Mesendoderm (in vitro differentiated cells): ENCODE measurements around the gene HDHD5.

Experiments used
- DNase-seq: peaks from one replicate; pipeline ENCODE4 v3.0.0; 2013
- H2AK5ac ChIP-seq: 2 replicates; pipeline ENCODE4 v1.6.1; 2013; ENCODE audit warnings: low read length, inconsistent platforms
- H2BK120ac ChIP-seq: 2 replicates; pipeline ENCODE4 v1.6.1; 2013; ENCODE audit warnings: low read depth, mild to moderate bottlenecking, low read length, moderate library complexity, mixed read lengths
- H2BK15ac ChIP-seq: replicated peaks from 2 replicates; pipeline ENCODE4 v1.6.1; 2013; ENCODE audit warnings: low read depth, mild to moderate bottlenecking, moderate library complexity
- H2BK5ac ChIP-seq: 2 replicates; pipeline ENCODE4 v1.6.1; 2013; ENCODE audit warnings: low read length, inconsistent platforms
- H3K18ac ChIP-seq: 2 replicates; pipeline ENCODE4 v1.6.1; 2013; ENCODE audit warnings: mild to moderate bottlenecking, low read length, mixed read lengths
- H3K23ac ChIP-seq: one replicate; pipeline ENCODE4 v1.6.1; 2013; ENCODE audit warnings: low read length
- H3K27ac ChIP-seq: 2 replicates; pipeline ENCODE4 v1.5.1; 2013; ENCODE audit warnings: low read depth, mild to moderate bottlenecking, inconsistent platforms, low read length, moderate library complexity
- H3K27me3 ChIP-seq: 2 replicates; pipeline ENCODE4 v1.6.1; 2013; ENCODE audit warnings: low read length, control low read depth, mild to moderate bottlenecking, inconsistent platforms; ENCODE audit not compliant: insufficient read depth, poor library complexity
- H3K36me3 ChIP-seq: 2 replicates; pipeline ENCODE4 v1.6.1; 2013; ENCODE audit warnings: low read length, inconsistent platforms; ENCODE audit not compliant: control insufficient read depth, insufficient read depth
- H3K4ac ChIP-seq: one replicate; pipeline ENCODE4 v1.6.1; 2013; ENCODE audit warnings: low read depth, mild to moderate bottlenecking, low read length, moderate library complexity
- H3K4me1 ChIP-seq: 2 replicates; pipeline ENCODE4 v1.6.1; 2013; ENCODE audit warnings: low read depth, low read length, inconsistent platforms; ENCODE audit not compliant: control insufficient read depth
- H3K4me2 ChIP-seq: 2 replicates; pipeline ENCODE4 v1.6.1; 2013; ENCODE audit warnings: low read length
- H3K4me3 ChIP-seq: 2 replicates; pipeline ENCODE4 v1.5.1; 2013; ENCODE audit warnings: mild to moderate bottlenecking, low read length
- H3K56ac ChIP-seq: one replicate; pipeline ENCODE4 v1.6.1; 2013; ENCODE audit warnings: low read length
- H3K79me1 ChIP-seq: 2 replicates; pipeline ENCODE4 v1.6.1; 2013; ENCODE audit warnings: low read length, inconsistent platforms
- H3K79me2 ChIP-seq: 2 replicates; pipeline ENCODE4 v1.6.1; 2013; ENCODE audit warnings: mild to moderate bottlenecking, low read length; ENCODE audit not compliant: control insufficient read depth, insufficient read depth
- H3K9ac ChIP-seq: 2 replicates; pipeline ENCODE4 v1.6.1; 2013; ENCODE audit warnings: low read length, inconsistent platforms
- H4K5ac ChIP-seq: one replicate; pipeline ENCODE4 v1.6.1; 2013; ENCODE audit warnings: low read length
- H4K8ac ChIP-seq: one replicate; pipeline ENCODE4 v1.6.1; 2013; ENCODE audit warnings: low read depth, mild to moderate bottlenecking, control low read depth, low read length, moderate library complexity
- WGBS: extraction: QIAGEN DNeasy Blood & Tissue Kit; methylation state at CpG from one replicate; pipeline ENCODE4 v1.1.7; 2013; ENCODE audit warnings: low lambda C conversion rate, missing lambda C conversion rate; ENCODE audit not compliant: insufficient coverage; ENCODE audit errors: extremely low coverage; 5-methylcytosine and 5-hydroxymethylcytosine counted together

HDHD5 gene

GRCh38 chr22:17114898-17115235 lies 44.2 kb downstream of the HDHD5 start:
- Histone ChIP-seq H2BK15ac (no peak overlapping the region), H2BK5ac (no peak overlapping the region), H3K56ac (no peak overlapping the region), H3K4me1 (peaks cover 15% of the 10 kb centered on the region), H3K9ac (no peak overlapping the region), H3K27me3 (no peaks in the 10 kb centered on the region), H3K36me3 (no peaks in the 10 kb centered on the region), H4K5ac (no peak overlapping the region), H2AK5ac (no peak overlapping the region), H3K4ac (no peak overlapping the region), H3K79me1 (no peaks in the 10 kb centered on the region), H2BK120ac (no peak overlapping the region), H4K8ac (no peak overlapping the region), H3K4me3 (no peak overlapping the region), H3K18ac (no peak overlapping the region), H3K4me2 (no peak overlapping the region), H3K79me2 (no peaks in the 10 kb centered on the region), H3K27ac (no peak overlapping the region), H3K23ac (peak overlapping the region; percentile 67)
- no CpG with 5 or more reads among the region's 9 CpGs for WGBS
- no peak for DNase-seq

GRCh38 chr22:17114173-17114897 lies 44.7 kb downstream of the HDHD5 start:
- no peak overlapping the region for H2BK5ac ChIP-seq
- no peak overlapping the region for H2BK15ac ChIP-seq
- H3K79me2 ChIP-seq: no peaks in the 10 kb centered on the region
- DNase-seq: no peak
- no CpG with 5 or more reads among the region's 13 CpGs for WGBS
- H4K5ac ChIP-seq: no peak overlapping the region
- H3K27me3 ChIP-seq: no peaks in the 10 kb centered on the region
- no peak overlapping the region for H4K8ac ChIP-seq
- H2BK120ac ChIP-seq: no peak overlapping the region
- no peak overlapping the region for H3K18ac ChIP-seq
- H2AK5ac ChIP-seq: no peak overlapping the region
- no peak overlapping the region for H3K4me2 ChIP-seq
- no peak overlapping the region for H3K27ac ChIP-seq
- H3K4me3 ChIP-seq: no peak overlapping the region
- H3K79me1 ChIP-seq: no peaks in the 10 kb centered on the region
- H3K9ac ChIP-seq: no peak overlapping the region
- H3K36me3 ChIP-seq: no peaks in the 10 kb centered on the region
- H3K56ac ChIP-seq: no peak overlapping the region
- no peak overlapping the region for H3K4ac ChIP-seq
- H3K4me1 ChIP-seq: peaks cover 15% of the 10 kb centered on the region
- peak overlapping the region; percentile 67 for H3K23ac ChIP-seq

DNA sequence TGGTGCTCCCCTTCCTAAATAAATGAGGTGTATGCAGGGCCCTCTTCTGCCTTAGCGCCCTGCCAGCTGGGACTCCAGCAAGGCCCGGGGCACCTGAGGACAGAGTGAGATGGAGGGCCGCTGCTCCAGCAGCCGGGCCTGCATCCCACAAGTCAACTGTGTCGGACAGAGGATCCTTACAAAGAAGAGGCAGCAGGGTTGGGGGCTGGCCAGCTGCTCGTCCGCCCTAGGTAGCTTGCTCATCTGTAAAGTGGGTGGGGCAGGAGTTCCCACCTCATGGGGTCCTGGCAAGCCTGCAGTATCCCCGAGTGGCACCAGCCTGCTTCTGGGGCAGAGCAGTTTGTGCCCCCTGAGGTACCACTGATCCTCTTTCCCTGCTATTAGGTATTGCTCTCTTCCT lies 45.5 kb downstream of the HDHD5 start:
- no peak overlapping the region for H3K56ac ChIP-seq
- no peak overlapping the region for H3K9ac ChIP-seq
- no peak overlapping the region for H3K18ac ChIP-seq
- no peak for DNase-seq
- no CpG with 5 or more reads among the region's 8 CpGs for WGBS
- no peaks in the 10 kb centered on the region for H3K79me2 ChIP-seq
- H3K4me1 ChIP-seq: peaks cover 15% of the 10 kb centered on the region
- no peak overlapping the region for H2AK5ac ChIP-seq
- no peak overlapping the region for H3K4me3 ChIP-seq
- H3K4me2 ChIP-seq: no peak overlapping the region
- H2BK15ac ChIP-seq: no peak overlapping the region
- no peaks in the 10 kb centered on the region for H3K27me3 ChIP-seq
- no peak overlapping the region for H2BK120ac ChIP-seq
- H3K4ac ChIP-seq: no peak overlapping the region
- H3K23ac ChIP-seq: no peak overlapping the region
- H3K79me1 ChIP-seq: no peaks in the 10 kb centered on the region
- H3K36me3 ChIP-seq: no peaks in the 10 kb centered on the region
- H4K8ac ChIP-seq: no peak overlapping the region
- H2BK5ac ChIP-seq: no peak overlapping the region
- no peak overlapping the region for H3K27ac ChIP-seq
- no peak overlapping the region for H4K5ac ChIP-seq

DNA sequence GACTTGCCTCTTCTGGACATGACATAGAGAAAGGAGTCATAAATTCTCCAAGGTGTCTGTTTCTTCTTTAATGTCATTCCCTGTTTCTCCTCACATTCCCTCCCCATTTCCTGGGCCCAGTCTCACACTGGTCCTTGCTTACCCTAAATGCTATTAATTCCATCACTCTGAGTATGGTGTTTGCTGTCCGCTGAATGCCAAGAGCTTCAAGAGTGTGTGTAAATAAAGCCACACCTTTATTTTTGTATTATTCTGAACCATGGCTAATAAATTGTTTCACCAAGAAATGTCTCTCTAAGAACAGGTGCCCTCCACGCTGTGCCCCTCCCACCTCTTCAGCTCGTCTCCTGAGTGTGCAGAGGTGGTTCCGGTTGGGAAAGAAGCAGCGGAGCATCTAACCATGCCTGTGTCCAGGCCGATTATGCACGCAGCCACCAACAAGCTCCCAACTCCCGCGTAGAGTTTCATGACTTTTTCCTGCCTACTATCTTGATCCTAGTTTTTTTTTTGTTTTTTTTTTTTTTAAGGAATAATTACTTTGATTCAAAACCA lies 46.5 kb downstream of the HDHD5 start:
- Histone ChIP-seq H3K79me1 (no peaks in the 10 kb centered on the region), H3K18ac (no peak overlapping the region), H2BK120ac (no peak overlapping the region), H3K4ac (no peak overlapping the region), H2AK5ac (no peak overlapping the region), H2BK15ac (no peak overlapping the region), H2BK5ac (no peak overlapping the region), H3K56ac (no peak overlapping the region), H3K4me1 (peaks cover 7% of the 10 kb centered on the region), H4K5ac (no peak overlapping the region), H3K4me2 (no peak overlapping the region), H3K23ac (no peak overlapping the region), H4K8ac (no peak overlapping the region), H3K27ac (no peak overlapping the region), H3K79me2 (no peaks in the 10 kb centered on the region), H3K9ac (no peak overlapping the region), H3K27me3 (no peaks in the 10 kb centered on the region), H3K4me3 (no peak overlapping the region), H3K36me3 (no peaks in the 10 kb centered on the region)
- DNase-seq: no peak
- no CpG with 5 or more reads among the region's 9 CpGs for WGBS

DNA sequence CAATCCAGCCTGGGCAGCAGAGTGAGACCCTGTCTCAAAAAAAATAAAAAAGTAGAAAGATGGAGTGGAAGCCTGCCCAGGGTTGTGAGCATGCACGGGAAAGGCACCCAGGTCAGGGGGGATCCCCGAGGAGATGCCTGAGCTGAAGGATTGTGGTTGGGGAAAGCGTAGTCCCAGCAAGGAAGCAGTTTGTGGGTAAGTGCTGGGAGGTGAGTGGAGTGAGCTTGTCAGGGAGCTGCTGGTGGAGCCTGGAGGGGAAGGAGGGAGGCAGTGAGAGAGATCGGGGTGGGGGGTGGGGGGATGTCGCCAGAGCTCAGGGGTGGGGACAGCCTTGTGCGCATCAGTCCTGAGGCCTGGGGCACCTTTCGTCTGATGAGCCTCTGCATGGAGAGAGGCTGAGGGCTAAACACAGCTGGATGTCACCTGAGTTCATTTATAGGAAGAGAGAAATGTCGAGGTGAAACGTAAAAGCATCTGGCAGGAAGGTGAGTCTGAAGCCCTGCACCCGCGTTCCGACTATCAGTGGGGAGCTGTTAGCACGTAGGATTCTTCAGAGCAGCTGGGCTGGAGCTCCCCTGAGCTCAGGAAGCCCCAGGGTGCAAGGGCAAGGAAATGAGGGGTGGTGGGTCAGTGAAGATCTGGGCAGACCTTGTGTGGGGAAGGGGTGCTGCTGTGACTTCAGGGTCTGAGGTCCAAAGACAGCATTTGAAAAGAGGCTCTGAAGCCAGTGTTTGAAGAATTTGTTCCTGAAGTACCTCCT lies 48.1 kb downstream of the HDHD5 start:
- Histone ChIP-seq H3K23ac (no peak overlapping the region), H3K18ac (no peak overlapping the region), H3K9ac (no peak overlapping the region), H3K4me3 (no peak overlapping the region), H2AK5ac (no peak overlapping the region), H4K5ac (no peak overlapping the region), H3K79me2 (no peaks in the 10 kb centered on the region), H4K8ac (no peak overlapping the region), H3K4ac (no peak overlapping the region), H3K4me1 (no peaks in the 10 kb centered on the region), H2BK120ac (no peak overlapping the region), H2BK15ac (no peak overlapping the region), H2BK5ac (no peak overlapping the region), H3K79me1 (no peaks in the 10 kb centered on the region), H3K27me3 (no peaks in the 10 kb centered on the region), H3K4me2 (no peak overlapping the region), H3K27ac (no peak overlapping the region), H3K56ac (no peak overlapping the region), H3K36me3 (no peaks in the 10 kb centered on the region)
- no peak for DNase-seq
- no CpG with 5 or more reads among the region's 13 CpGs for whole genome bisulfite sequencing
